22Rv1 (cell line): ENCODE measurements around the gene POLN.

Experiments
- CTCF ChIP-seq: fragments of 450-650 bp; IDR thresholded peaks from 2 replicates; pipeline ENCODE4 v1.5.1; 2017; ENCODE audit warnings: mild to moderate bottlenecking
- ZFX ChIP-seq: fragments of 450-650 bp; IDR thresholded peaks from 2 replicates; pipeline ENCODE4 v1.6.1; 2017; ENCODE audit warnings: antibody characterized with exemption, borderline replicate concordance

- TF ChIP-seq CTCF (no peak), ZFX (no peak)
Measured at GRCh38 chr4:2251073-2251794, 9.3 kb upstream of the POLN start.
